GM18520 (cell line): ENCODE measurements around the gene CARTPT.

Source experiments
- ATAC-seq: cut with Tn5 transposase; IDR thresholded peaks from one replicate; pipeline ENCODE4 v1.9.1; 2021; ENCODE audit not compliant: unreplicated experiment

Gene CARTPT

DNA sequence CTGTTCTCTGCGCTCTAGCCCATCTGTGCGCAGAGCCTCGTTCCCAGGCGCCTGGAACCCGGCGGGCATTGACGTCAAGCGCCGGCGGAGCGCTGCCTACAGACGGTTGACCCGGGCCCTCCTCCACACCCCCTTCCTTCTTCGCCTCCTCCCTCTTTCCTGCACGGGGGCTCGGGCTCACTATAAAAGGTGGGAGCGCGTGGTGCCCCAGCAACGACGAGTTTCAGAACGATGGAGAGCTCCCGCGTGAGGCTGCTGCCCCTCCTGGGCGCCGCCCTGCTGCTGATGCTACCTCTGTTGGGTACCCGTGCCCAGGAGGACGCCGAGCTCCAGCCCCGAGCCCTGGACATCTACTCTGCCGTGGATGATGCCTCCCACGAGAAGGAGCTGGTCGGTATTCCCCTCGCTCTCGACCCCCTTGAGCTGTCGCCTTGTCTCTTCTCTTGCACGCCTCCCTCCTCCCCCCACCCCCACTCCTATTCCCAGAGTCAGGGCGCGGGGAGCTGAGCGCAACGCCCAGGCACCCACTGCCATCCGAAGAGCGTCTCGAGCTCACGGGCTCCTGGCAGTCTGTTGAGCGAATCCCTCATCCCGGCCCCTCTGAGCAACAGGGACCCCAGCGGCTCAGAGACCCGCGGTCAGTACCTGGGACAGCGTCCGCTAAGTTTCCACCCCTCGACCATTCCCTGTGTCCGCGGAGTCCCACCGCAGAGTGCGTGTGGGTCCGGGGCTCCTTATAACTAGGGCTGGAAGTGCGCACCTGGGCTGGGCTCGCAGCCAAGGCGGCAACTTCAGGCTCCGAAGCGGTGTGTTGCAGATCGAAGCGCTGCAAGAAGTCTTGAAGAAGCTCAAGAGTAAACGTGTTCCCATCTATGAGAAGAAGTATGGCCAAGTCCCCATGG, at the start of gene CARTPT:
CARTPT (plus strand) TSS at position 213 of the 902 bp plus-strand sequence; CDS start at position 232, 19 bp downstream.
- ATAC-seq = no peak

GRCh38 chr5:71677977-71678376, 41.1 kb upstream of the CARTPT start:
- no peak for ATAC-seq

- no peak for ATAC-seq
These were observed 39.4 kb upstream of the CARTPT start for GRCh38 chr5:71679714-71680113.

DNA sequence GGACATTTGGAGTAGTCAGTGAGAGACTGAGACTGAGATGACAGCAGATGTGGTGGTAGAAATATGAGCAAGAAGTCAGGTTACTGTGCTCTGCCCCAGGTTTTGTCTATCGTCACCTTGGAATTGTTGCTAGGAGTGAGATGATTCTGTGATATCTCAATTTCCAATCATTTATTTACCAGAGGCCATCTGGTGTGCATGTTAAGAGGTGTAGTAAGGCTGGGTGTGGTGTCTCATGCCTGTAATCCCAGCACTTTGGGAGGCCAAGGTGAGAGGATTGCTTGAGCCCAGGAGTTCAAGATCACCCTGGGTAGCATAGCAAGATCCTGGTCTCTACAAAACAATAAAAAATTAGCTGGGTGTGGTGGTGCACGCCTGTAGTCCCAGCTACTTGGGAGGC, 38.6 kb upstream of the CARTPT start:
- no peak for ATAC-seq

GRCh38 chr5:71681296-71681695, 37.8 kb upstream of the CARTPT start:
- ATAC-seq = no peak

DNA sequence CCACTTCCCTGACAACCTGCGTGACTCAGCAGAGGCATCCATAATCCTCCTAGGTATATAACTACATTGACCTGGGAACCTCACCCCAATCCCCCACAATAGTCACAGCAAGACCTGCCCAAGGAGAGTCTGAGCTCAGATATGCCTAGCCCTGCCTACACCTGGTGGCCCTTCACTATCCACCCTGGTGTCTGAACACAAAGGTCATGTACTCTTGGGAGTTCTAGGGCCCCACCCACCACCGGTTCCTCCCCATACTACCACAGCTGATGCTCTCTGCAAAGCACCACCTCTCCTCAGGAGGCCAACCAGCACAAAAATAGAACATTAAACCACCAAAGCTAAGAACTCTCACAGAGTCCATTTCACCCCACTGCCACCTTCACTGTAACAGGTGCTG, 34.8 kb upstream of the CARTPT start:
- no peak for ATAC-seq

DNA sequence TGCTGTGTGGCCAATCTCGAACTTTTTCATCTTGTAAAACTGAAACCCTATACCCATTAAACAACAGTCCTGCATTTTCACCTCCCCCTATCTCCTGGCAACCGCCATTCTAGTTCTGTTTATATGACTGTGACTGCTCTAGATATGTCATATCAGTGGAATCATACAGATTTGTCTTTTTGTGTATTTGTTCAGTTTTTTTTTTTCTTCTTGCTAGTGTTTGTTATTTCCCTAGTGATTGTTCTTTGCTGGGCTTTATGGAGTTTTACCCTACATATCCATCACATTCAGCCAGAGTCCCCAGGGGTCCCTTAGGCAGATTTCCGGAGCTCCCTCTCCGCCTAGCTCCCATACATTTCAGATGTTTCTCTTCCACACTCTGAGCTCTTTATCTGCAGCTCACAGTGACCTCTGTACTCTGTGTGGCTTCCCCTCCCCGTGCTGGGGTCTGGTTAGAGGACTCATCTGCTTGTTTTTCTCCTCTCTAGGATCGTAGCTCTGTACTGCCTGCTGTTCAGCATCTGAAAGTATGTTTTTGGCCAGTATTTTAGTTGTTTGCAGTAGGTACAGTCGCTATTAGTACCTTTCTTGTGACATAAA, 25.1 kb upstream of the CARTPT start:
- no peak for ATAC-seq

DNA sequence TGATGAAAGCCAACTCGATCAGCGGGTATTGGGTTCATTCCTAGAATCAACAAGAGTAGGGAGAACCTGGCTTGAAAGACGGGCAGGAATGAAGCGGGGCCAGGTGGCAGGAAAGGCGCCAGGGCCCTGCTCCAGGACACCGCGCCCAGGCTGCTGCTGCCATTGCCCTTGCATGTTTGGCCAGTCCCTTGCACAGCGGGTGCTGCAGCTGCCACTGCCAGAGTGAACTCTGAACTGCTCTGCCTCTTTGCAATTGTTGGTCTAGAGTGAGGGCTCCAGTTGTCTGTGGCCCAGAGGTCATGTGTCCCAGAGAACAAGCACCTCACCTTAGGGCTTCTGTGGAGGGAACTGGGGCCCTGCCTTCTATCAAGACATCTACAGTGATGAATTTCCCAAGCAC, 24.0 kb upstream of the CARTPT start:
- ATAC-seq = no peak

GRCh38 chr5:71695595-71695994, 23.5 kb upstream of the CARTPT start:
- ATAC-seq = no peak

DNA sequence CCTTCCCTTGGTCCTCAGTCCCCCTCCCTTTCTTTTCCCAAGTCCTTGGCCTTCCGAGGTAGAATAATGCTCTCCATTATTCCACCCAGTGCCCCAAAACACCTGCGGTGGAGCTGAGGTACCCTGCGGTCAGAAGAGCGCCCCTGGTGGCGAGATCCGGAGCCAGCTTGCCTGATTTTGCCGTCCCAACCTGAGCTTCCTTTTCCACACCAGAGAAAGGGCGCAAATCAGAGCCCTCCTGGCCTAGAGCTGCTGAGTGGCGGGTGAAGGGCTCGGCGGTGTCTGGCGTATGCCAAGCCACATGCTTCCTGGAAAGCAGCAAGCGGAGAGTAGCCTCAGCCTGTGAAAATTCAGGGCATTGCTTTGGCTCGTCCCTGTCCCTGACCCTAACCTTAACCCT, 21.1 kb upstream of the CARTPT start:
- ATAC-seq = no peak

- ATAC-seq = no peak
These were observed 19.8 kb upstream of the CARTPT start for GRCh38 chr5:71699233-71699632.

GRCh38 chr5:71699751-71700150, 19.3 kb upstream of the CARTPT start:
- ATAC-seq = no peak

- no peak for ATAC-seq
These were observed 18.3 kb upstream of the CARTPT start for GRCh38 chr5:71700803-71701202.

DNA sequence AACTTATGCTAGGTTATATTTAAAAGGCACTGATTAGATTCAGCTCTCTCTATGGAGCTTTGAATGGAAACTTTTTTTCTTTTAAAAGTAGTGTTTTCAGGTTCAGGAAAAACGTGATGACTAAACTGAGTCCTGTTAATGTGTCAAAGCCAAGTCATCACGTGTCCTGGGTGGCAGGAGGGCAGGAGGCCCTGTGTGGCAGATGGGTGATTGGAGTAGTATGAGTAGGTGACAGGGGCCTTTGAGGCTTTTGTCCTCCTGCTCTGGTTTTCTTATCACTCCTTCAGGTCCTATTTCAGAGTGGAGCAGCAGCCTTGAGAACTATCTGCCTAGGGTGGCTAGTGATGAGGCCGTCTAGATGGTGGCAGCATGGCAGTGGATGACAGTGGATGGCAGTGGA, 17.7 kb upstream of the CARTPT start:
- no peak for ATAC-seq

GRCh38 chr5:71703941-71704340, 15.1 kb upstream of the CARTPT start:
- ATAC-seq = no peak

DNA sequence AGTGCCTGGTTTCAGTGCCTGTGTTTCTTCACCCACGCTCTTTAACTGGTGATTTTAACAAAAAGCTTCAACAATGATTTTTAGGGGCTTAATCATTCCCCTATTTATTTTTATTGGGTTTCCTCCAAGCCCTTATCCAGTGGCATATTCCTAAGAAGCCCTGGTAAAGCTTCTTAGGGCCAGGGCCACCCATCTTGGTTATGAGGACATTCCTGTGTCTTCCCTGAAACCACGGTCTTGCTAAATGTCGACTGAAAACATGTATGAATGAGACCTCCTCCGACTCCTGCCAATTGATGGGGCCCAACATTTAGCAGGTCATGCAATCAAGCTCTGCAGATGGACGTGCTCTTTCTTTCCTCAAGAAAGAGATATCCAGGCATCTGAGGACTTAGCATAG, 13.7 kb upstream of the CARTPT start:
- ATAC-seq = no peak

- no peak for ATAC-seq
These were observed 12.2 kb upstream of the CARTPT start for GRCh38 chr5:71706906-71707305.

DNA sequence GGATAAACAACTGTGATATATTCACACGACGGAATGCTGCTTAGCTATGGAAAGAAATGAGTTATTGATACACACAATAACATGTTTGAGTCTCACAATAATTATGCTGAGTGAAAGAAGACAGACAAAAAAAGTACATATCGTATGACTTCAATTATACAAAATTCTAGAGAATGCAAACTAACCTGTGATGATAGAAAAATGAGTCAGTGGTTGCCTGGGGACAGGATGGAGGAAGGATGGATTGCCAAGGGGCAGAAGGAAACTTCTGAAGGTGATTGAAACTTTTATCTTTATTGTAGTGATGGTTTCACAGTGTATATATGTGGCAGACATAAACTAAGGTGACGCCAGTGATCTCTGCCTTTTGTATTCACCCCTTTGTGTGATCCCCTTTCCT, 7.5 kb upstream of the CARTPT start:
- ATAC-seq = no peak

- no peak for ATAC-seq
These were observed 4.2 kb upstream of the CARTPT start for GRCh38 chr5:71714911-71715310.

DNA sequence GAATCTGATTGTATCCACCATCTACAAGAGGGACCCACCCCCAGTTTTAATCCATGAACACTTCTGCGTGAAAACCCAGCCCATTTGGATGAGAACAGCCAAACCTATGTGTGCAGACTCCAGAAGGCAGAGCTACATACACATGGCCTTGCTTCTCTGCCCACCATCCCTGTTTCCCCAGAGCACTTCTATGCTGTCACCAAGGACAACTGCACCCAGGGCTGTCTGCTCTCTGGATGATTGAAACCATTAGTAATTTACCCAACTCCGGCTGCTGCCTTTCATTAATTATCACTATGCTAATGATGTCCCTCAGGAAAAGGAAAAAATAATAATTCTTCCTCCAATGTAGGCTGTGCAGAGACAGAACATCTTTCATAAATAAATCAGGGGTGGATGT, 8.9 kb downstream of the CARTPT start:
- ATAC-seq = no peak

- ATAC-seq = no peak
These were observed 11.9 kb downstream of the CARTPT start for GRCh38 chr5:71731015-71731414.

DNA sequence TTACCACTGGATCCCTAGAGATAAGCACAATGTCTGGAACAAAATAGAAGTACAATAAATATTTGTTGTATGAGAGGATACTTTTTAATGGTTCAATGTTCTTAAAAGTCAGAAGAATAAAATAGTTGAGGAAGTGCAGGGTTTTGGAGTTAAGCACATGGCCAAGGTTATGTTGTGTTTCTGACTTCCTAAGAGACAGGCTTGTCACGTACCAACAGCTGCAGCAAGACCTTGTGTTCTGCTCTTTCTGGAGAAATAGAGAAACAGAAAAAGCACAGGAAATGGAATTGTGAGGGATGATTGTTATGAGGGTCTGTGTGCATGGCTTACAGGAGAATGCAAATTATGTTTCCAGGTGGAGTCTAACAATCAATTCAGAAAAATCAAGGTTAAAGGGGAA, 12.9 kb downstream of the CARTPT start:
- ATAC-seq = no peak

DNA sequence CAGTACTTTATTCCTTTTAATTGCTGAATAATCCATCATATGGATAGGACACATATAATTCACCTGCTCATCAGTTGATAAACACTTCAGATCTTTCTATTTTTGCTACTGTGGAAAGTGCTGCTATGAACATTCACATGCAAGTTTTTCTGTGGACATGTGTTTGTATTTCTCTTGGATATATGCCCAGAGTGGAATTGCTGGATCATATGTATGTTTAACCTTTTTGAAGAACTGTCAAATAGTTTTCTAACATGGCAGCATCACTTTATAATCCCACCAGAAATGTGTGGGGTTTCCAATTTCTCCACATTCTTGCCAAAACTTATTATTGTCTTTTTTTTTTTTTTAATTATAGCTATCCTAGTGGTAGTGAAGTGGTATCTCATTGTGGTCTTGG, 15.1 kb downstream of the CARTPT start:
- ATAC-seq = no peak
